Kidney tubule cell (primary cell): Measurements from ENCODE around the gene HMG20B.

Source experiments
- DNase-seq: peaks from one replicate; pipeline ENCODE4 v3.0.0-alpha.2; 2018; ENCODE audit warnings: low spot score

HMG20B gene

DNA sequence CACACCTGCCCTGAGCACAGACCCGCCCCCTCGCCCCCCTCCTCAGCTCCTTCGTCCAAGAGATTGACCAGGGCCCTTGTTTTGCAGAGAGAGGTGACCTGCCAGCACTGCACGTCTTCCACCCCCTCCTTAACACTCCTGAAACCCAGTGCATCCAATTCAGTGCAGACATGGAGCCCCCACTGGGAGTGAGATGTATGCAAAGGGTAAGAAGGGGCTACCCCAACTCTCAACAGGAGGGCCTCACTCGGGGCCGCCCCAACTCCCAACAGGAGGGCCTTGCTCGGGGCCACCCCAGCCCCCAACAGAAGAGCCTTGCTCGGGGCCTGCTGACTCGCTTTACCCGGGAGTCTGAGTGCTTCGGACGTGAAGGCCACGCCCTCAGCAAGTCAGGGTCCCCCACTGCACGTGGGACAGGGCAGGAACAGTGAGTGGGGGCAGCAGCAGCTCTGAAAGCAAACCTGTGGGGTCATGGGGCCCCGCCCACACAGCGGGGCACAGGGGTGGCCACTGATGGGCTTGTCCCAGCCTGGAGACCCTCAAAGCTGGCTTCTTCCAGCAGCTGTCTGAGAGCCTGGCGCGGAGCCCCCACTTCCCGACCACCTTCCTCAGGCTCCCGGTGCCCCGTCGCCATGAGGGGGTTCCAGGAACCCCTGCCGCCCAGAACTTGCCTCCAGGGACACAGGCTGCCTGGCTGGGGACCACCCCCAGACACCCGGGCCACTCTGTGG is 48.2 kb downstream of the HMG20B start:
- DNase-seq: no peak

DNA sequence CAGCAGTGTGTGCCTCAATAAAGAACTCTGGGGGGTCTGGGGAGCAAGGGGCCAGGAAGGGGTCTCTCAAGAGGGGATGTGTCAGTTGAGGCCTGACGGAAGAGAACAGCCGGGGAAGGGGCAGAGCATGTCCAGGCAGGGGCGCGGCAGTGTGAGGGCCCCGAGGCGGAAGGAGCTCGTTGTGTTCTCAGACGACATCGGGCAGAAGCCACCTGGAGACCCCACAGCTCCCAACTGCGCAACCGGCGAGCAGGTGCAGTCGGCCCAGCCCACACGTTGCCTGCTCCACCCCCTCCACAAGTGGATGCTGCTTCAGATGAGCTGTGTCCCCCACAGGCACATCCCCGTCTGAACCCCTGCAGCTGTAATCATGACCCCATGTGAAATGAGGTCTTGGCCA is 48.9 kb downstream of the HMG20B start:
- no peak for DNase-seq

DNA sequence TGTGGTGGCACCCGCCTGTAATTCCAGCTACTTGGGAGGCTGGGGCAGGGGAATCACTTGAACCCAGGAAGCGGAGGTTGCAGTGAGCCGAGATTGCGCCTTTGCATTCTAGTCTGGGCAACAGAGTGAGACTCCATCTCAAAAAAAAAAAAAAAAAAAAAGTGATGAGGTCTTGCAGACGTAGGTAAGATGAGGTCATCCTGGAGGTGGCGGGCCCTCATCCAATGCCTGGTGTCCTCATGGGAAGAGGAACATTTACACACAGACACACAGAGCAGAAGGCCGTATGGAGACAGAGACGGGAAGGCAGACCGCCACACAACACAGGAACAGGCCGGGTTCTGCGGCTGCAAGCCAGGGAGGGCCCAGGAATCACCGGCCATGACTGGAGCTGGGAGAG is 49.5 kb downstream of the HMG20B start:
- DNase-seq: no peak

DNA sequence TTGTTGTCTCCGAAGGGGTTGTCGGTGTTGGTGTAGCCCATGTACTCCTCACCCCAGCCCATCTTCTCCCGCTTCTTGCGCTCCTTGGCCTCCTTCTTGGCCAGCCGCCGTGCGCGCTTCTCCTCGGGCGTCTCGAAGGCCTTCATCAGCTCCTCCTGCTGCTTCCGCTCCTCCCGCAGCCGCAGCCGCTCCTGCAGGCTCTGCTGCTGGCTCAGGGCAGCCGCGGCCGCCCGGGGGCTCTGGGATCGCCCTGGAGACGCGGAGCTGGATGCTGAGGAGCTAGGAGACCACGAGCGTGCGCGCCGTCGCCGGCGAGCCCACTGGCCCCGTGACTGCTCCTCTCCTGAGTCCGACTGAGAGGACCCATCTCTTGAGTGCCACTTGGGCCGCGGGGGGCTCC is 51.0 kb downstream of the HMG20B start:
- no peak for DNase-seq

DNA sequence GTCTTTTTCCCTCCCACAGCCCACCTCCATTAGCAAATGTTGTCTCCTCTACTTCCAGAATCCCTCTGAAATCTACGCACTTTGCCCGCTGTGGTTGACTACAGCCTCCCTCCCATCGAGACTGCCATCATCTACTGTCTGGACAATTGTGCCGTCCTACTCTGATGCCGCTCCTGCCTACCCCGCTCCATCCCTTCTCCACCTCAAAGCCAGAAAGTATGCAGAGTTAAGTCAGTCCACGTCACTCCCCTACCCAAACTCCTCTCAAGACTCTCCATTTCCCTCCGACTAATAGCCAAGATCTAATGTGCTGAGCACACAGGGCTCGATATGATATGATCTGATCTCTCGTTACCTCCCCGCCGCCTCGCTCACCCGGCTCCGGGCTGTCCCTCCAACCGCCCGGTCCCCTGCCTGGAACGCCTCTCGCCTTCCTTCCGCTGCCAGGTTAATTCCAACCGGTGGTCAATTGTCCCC is 53.3 kb downstream of the HMG20B start:
- DNase-seq: peak; percentile 6

DNA sequence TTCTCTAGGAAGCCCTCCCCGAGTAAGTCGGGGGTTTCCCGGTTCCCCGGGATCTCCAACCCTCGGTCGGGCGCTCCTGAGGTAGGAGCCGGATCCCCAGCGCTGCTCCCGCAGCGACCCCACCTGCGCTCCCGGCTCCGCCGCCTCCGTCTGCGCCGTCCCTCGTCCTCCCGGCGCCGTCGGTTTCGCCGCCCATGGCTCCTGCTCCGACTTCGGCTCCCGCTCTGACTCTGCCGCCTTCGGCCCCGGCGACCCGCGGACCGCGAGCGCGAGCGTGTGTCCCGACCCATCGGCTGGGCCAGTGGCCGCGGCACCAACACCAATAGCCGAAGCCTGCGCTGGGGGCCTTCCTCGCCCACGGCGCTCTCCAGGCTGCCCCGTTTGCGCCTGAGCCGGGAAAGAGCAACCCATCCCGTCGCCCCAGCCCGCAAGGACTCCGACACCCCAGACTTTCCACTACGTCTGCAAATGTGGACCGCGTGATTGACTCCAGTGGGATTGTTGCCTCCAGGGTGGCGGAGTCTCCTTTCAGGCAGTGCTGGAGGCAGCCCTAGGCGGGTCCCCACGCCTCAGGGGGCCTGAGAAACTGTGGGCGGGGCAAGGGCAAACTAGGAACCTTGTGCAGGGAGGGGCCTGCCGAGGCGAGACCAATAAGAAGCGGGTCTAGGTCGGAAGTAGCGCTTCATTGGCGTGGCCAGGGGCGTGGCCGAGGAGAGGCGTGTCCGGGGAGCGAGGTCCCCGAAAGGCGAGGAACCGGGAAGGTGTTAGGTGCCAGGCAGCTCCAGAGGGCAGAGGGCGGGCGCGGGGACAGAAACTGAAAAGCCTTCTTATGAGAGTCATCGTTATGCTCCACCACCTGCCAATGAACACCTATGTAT is 54.0 kb downstream of the HMG20B start, which contains the start of gene CACTIN:
Gene CACTIN, minus strand, starts transcription at position 318 of the 878 bp plus-strand sequence. Its CDS starts 28 bp downstream, at position 290.
- DNase-seq: peak; percentile 98

DNA sequence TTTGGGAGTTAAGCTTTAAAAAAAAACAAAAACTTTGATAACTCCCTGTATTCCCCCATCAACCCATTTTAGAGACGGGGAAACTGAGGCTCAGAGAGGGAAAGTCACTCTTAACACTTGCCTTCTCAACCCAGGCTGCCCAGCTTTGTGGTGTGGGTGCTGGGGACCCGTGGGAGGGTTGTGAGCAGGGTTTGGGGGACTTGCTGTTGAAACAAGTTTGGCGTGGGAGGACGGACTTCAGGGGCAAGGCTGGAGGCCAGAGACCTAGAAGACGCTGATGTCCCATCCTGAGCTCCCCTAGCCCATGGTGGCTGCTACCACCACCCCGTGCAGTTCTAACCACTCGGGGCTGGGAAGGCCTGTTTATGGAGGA is 54.6 kb downstream of the HMG20B start:
- no peak for DNase-seq
